GM18873 (cell line): Measurements from ENCODE around the gene NRBF2.
"Not testable (repeated sequence)": the region's sequence is repeated elsewhere in the genome, so short reads cannot be mapped to it uniquely, and the experiment has no call there.

Experiments used
- ATAC-seq: cut with Tn5 transposase; IDR thresholded peaks from one replicate; pipeline ENCODE4 v1.9.1; 2021; ENCODE audit warnings: mild to moderate bottlenecking, moderate library complexity, moderate number of reproducible peaks; ENCODE audit not compliant: unreplicated experiment, low FRiP score

NRBF2 gene

GRCh38 chr10:63133056-63133820 is at the start of gene NRBF2:
Gene NRBF2, plus strand, starts transcription at chr10:63133328. Its CDS starts 143 bp downstream, at chr10:63133471.
- ATAC-seq: peak; percentile 95

GRCh38 chr10:63083406-63083805 is 49.7 kb upstream of the NRBF2 start:
- not testable (repeated sequence) for ATAC-seq

- ATAC-seq: no peak
These were observed 49.0 kb upstream of the NRBF2 start for GRCh38 chr10:63083904-63084689.

GRCh38 chr10:63084690-63085382 is 48.3 kb upstream of the NRBF2 start:
- ATAC-seq: no peak

- no peak for ATAC-seq
These were observed 39.9 kb upstream of the NRBF2 start for GRCh38 chr10:63093227-63093626.

- ATAC-seq: no peak
These were observed 38.7 kb upstream of the NRBF2 start for GRCh38 chr10:63094405-63094804.

GRCh38 chr10:63094881-63095280 is 38.2 kb upstream of the NRBF2 start:
- no peak for ATAC-seq

GRCh38 chr10:63099734-63100133 is 33.4 kb upstream of the NRBF2 start:
- ATAC-seq: no peak

GRCh38 chr10:63101091-63101490 is 32.0 kb upstream of the NRBF2 start:
- ATAC-seq: not testable (repeated sequence)

- not testable (repeated sequence) for ATAC-seq
These were observed 30.7 kb upstream of the NRBF2 start for GRCh38 chr10:63102279-63102883.

GRCh38 chr10:63103178-63103577 is 29.9 kb upstream of the NRBF2 start:
- not testable (repeated sequence) for ATAC-seq

GRCh38 chr10:63103971-63104409 is 29.1 kb upstream of the NRBF2 start:
- ATAC-seq: no peak

GRCh38 chr10:63105225-63106110 is 27.7 kb upstream of the NRBF2 start:
- no peak for ATAC-seq

- no peak for ATAC-seq
These were observed 26.9 kb upstream of the NRBF2 start for GRCh38 chr10:63106111-63106755.

- no peak for ATAC-seq
These were observed 25.1 kb upstream of the NRBF2 start for GRCh38 chr10:63107943-63108437.

- ATAC-seq: no peak
These were observed 22.2 kb upstream of the NRBF2 start for GRCh38 chr10:63110940-63111339.

- ATAC-seq: no peak
These were observed 18.9 kb upstream of the NRBF2 start for GRCh38 chr10:63114031-63114814.

- ATAC-seq: no peak
These were observed 17.3 kb upstream of the NRBF2 start for GRCh38 chr10:63115732-63116383.
